SIG-M5 (cell line): Measurements from ENCODE around the gene RNF207.

Experiments
- DNase-seq: peaks from one replicate; lab custom pipeline; 2025; lab: John Stamatoyannopoulos, UW

Gene RNF207

DNA sequence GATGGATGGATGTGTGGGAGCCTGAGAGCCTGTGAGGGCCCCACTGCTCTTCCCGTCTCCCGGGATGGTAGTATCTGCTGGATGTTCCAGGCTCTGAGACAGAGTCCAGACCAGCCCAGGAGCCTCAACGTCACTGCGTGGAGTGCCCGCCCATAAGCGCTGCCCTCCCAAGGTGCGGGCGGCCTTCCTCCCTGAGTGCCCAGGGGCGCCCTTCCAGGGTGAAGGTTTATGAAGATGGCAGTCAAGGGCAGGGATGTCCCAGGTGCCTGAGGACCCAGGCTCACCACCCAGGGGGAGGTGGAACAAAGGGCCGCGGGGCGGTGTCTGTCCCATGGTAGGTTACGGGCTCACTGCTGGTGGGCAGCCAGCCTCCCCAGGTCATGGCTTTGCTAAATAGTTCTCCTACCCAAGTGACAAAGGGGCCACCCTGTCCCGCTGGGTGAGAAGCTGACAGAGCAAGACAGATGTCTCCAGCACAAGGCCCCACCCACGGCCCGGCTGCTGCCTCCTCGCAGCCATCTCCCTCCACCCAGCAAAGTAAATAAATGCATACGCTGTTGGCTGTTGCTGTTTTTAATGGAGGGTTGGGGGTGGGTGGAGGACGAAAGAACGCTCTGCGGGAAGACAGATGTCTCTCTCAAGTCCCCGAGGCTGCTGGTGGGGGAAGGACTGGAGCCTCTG lies 63.9 kb downstream of the RNF207 start:
- no peak for DNase-seq

DNA sequence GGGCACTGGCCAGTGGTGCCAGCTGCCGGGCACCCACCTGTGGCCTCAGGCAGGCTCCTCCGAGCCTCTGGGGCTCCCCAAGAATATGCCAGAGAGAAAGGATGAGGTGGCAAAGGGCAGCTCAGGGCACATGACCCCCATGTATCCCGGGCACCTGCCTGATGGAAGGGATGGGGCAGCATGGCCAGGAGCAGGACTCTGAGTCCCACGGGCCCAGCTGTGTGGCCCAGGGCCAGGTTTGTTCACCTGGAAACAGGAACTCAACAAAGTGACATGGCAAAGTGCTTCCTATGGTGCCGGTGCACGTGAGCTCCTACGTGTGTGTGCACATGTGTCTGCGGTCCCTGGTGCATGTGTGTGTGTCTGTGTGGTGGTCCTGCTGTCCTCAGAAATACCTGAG lies 64.5 kb downstream of the RNF207 start:
- no peak for DNase-seq
